ENCODE results near the gene GMPS.
"Not testable (repeated sequence)": the region's sequence is repeated elsewhere in the genome, so short reads cannot be mapped to it uniquely, and the experiment has no call there.

GMPS gene

DNA sequence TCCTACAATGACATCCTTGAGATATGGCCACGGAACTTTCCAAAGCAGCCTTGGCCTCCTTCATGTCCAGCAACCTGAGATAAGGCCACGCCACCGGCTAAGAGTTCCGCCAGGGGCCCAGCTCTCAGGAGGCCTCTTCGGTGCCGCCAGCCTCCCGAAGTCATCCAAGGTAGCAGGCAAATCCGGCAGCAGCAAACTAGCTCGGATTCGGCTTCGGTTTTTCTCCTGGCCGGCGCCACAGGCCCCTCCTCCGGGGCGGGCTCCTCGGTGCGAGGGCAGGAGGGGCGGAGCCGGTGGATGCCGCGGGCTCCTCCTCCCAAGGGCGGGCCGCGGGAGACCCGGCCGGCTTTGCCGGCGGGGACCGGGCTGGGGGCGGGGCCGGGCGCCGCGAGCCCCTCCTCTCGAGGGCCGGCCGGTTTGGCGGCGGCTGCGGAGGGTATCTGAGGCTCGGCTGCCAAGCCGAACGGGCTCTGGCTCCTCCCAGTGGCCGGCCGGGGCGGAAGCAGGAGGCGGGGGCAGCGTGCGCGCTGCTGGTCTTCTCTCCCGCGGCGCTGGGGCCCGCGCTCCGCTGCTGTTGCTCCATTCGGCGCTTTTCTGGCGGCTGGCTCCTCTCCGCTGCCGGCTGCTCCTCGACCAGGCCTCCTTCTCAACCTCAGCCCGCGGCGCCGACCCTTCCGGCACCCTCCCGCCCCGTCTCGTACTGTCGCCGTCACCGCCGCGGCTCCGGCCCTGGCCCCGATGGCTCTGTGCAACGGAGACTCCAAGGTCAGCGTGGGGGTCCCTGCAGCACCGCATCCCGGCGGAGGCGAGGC, at the start of gene GMPS:
Gene GMPS (plus strand): TSS at position 518 of the 812 bp plus-strand sequence. CDS start 221 bp downstream, at position 739.
- H3K4me3 ChIP-seq (ENCODE audit: low read depth, low read length) = peak within 1 kb of the TSS; percentile 97
- peak within 1 kb of the TSS; percentile 95 for H3K9ac ChIP-seq (ENCODE audit: low read depth, low read length)
- peak within 1 kb of the TSS; percentile 97 for H3K27ac ChIP-seq (ENCODE audit: low read depth, low read length)
- H3K4me1 ChIP-seq (ENCODE audit: control insufficient read depth, insufficient read depth, low read length) = peaks cover 23% of the 10 kb centered on the region
- H3K9me3 ChIP-seq (ENCODE audit: control insufficient read depth, insufficient read depth, low read length) = no peaks in the 10 kb centered on the region
- H3K36me3 ChIP-seq (ENCODE audit: control insufficient read depth, insufficient read depth, low read length) = no peaks in the 10 kb centered on the region
- no peaks in the 10 kb centered on the region for H3K27me3 ChIP-seq (ENCODE audit: control insufficient read depth, insufficient read depth, low read length)

DNA sequence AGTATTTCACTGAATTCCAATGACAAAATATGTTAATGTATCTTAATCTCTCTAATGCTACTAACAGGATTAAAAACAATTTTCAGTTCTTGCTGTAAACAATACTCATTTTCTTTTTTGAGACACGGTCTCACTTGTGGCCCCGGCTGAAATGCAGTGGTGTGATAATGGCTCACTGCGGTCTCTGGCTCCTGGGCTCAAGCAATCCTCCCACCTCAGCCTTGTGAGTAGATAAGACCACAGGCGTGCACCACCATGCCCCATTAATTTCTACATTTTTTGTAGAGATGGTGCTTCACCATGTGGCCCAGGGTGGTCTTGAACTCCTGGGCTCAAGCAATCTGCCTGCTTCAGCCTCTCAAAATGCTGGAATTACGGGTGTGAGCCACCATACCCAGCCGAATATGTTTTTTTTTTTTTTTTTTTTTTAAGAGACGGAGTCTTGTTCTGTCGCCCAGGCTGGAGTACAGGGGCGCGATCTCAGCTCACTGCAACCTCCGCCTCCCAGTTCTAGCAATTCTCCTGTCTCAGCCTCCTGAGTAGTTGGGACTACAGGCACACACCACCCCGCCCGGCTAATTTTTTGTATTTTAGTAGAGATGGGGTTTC, 41.9 kb upstream of the GMPS start:
- not testable (repeated sequence) for H3K9ac ChIP-seq (ENCODE audit: low read depth, low read length); H3K27ac ChIP-seq (ENCODE audit: low read depth, low read length); H3K9me3 ChIP-seq (ENCODE audit: control insufficient read depth, insufficient read depth, low read length); H3K4me3 ChIP-seq (ENCODE audit: low read depth, low read length); H3K27me3 ChIP-seq (ENCODE audit: control insufficient read depth, insufficient read depth, low read length); H3K4me1 ChIP-seq (ENCODE audit: control insufficient read depth, insufficient read depth, low read length)
- peaks cover 34% of the 10 kb centered on the region for H3K36me3 ChIP-seq (ENCODE audit: control insufficient read depth, insufficient read depth, low read length)

DNA sequence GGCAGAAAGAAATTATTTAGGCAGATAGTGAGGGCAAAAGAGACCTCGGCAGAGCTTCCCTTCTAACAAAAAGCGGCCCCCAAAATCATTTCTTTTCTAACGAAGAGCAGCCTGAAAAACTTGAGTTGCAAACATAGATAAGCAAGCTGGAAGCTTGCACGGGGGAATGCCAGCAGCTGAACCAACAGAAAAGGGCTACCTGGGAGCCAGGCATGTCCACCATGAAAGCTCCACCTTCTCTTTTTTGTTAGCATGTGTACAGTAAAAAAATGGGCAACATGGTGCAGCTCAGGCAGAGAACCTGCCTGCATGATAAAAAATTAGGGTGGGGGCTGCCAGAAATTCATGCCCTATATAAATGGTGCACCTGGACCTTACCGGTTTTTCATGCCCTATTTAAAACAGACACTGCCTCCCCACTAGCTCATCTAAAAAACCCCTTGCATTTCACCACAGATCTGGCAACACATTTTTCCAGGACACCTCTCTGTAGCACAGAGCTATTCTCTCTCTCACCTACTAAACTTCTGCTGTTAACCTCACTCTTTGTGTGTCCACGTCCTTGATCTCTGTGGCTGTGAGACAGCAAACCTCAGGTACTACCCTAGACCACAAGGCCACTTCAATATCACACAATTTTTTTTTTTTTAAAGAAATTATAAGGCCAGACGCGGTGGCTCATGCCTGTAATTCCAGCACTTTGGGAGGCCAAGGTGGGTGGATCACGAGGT, 34.9 kb upstream of the GMPS start:
- no peak overlapping the region for H3K9ac ChIP-seq (ENCODE audit: low read depth, low read length)
- peaks cover 14% of the 10 kb centered on the region for H3K36me3 ChIP-seq (ENCODE audit: control insufficient read depth, insufficient read depth, low read length)
- no peak overlapping the region for H3K27ac ChIP-seq (ENCODE audit: low read depth, low read length)
- H3K4me3 ChIP-seq (ENCODE audit: low read depth, low read length) = no peak overlapping the region
- no peaks in the 10 kb centered on the region for H3K9me3 ChIP-seq (ENCODE audit: control insufficient read depth, insufficient read depth, low read length)
- no peaks in the 10 kb centered on the region for H3K4me1 ChIP-seq (ENCODE audit: control insufficient read depth, insufficient read depth, low read length)
- no peaks in the 10 kb centered on the region for H3K27me3 ChIP-seq (ENCODE audit: control insufficient read depth, insufficient read depth, low read length)

DNA sequence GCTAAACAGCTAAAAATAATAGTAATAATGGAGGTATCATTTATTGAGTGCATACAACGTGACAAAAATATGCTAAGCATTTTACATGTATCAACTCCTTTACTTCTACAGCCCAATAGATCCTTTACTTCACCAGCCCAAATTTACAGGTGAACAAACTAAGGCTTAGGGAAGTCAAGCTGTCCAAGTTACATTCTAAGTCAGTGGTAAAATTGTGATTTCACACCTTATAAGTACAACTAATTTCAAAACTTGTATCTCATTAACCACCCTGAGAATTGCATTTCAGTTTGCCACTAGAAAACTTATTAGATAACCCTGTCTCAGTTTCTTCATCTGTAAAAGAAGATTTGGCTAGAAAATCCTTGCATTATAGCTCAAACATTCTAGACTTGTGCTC, 26.9 kb upstream of the GMPS start:
- Histone ChIP-seq H3K9me3 (ENCODE audit: control insufficient read depth, insufficient read depth, low read length) (no peaks in the 10 kb centered on the region), H3K36me3 (ENCODE audit: control insufficient read depth, insufficient read depth, low read length) (no peaks in the 10 kb centered on the region), H3K4me3 (ENCODE audit: low read depth, low read length) (no peak overlapping the region), H3K27me3 (ENCODE audit: control insufficient read depth, insufficient read depth, low read length) (no peaks in the 10 kb centered on the region), H3K4me1 (ENCODE audit: control insufficient read depth, insufficient read depth, low read length) (no peaks in the 10 kb centered on the region), H3K27ac (ENCODE audit: low read depth, low read length) (no peak overlapping the region), H3K9ac (ENCODE audit: low read depth, low read length) (no peak overlapping the region)

DNA sequence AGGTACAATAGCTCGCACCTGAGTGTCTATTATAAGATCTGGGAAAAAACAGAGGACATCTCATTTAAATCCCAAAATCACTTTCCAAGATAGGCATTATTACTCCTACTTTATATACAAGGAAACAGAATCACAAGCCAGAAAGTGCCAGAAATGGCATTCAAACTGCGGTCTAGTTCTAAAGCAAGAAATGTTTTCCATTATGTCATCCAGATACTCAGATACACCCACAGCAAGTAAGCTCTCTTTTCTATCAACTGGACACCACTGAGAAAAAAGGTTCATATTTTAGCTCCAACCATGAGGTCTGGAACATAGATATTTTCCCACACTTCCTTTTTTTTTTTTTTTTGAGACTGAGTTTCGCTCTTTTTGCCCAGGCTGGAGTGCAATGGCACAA, 24.3 kb upstream of the GMPS start:
- H3K9ac ChIP-seq (ENCODE audit: low read depth, low read length) = no peak overlapping the region
- no peak overlapping the region for H3K27ac ChIP-seq (ENCODE audit: low read depth, low read length)
- H3K27me3 ChIP-seq (ENCODE audit: control insufficient read depth, insufficient read depth, low read length) = no peaks in the 10 kb centered on the region
- no peak overlapping the region for H3K4me3 ChIP-seq (ENCODE audit: low read depth, low read length)
- no peaks in the 10 kb centered on the region for H3K4me1 ChIP-seq (ENCODE audit: control insufficient read depth, insufficient read depth, low read length)
- no peaks in the 10 kb centered on the region for H3K36me3 ChIP-seq (ENCODE audit: control insufficient read depth, insufficient read depth, low read length)
- H3K9me3 ChIP-seq (ENCODE audit: control insufficient read depth, insufficient read depth, low read length) = no peaks in the 10 kb centered on the region

DNA sequence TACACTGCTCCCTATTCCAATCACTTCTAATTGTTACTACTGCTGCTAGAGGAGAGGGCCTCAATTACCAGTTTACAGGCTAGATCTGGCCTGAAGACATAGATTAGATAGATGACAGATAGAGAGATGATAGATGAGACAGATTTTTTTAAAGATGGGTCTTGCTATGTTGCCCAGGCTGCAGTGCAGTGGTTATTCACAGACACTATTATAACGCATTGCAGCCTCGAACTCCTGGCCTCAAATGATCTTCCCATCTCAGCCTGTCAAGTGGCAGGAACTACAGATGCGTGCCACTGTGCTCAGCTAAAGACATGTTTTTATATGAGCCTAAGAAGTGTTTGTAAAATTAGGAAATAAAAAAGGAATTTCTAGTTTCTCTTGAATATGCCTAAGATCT, 22.5 kb upstream of the GMPS start:
- Histone ChIP-seq H3K27me3 (ENCODE audit: control insufficient read depth, insufficient read depth, low read length) (no peaks in the 10 kb centered on the region), H3K36me3 (ENCODE audit: control insufficient read depth, insufficient read depth, low read length) (no peaks in the 10 kb centered on the region), H3K9ac (ENCODE audit: low read depth, low read length) (no peak overlapping the region), H3K4me3 (ENCODE audit: low read depth, low read length) (no peak overlapping the region), H3K9me3 (ENCODE audit: control insufficient read depth, insufficient read depth, low read length) (no peaks in the 10 kb centered on the region), H3K4me1 (ENCODE audit: control insufficient read depth, insufficient read depth, low read length) (0 out of 2 replicates have a peak, but pooled peaks cover 5% of the 10 kb centered on the region), H3K27ac (ENCODE audit: low read depth, low read length) (no peak overlapping the region)

DNA sequence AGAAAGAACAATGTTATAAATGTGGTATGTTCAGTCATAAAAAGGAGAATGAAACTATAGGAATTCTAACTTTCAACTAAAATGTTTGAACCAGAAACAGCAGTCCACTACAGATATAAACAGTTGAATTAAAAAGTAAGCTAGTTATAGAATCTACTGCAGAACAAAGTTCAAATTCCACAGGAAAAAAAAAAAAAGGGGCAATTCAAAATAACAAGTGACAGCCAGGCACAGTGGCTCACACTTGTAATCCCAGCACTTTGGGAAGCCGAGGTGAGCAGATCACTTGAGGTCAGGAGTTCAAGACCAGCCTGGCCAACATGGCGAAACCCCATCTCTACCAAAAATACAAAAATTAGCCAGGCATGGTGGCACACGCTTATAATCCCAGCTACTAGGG, 21.0 kb upstream of the GMPS start:
- not testable (repeated sequence) for H3K4me1 ChIP-seq (ENCODE audit: control insufficient read depth, insufficient read depth, low read length); H3K9me3 ChIP-seq (ENCODE audit: control insufficient read depth, insufficient read depth, low read length); H3K9ac ChIP-seq (ENCODE audit: low read depth, low read length); H3K27ac ChIP-seq (ENCODE audit: low read depth, low read length); H3K36me3 ChIP-seq (ENCODE audit: control insufficient read depth, insufficient read depth, low read length); H3K27me3 ChIP-seq (ENCODE audit: control insufficient read depth, insufficient read depth, low read length); H3K4me3 ChIP-seq (ENCODE audit: low read depth, low read length)

DNA sequence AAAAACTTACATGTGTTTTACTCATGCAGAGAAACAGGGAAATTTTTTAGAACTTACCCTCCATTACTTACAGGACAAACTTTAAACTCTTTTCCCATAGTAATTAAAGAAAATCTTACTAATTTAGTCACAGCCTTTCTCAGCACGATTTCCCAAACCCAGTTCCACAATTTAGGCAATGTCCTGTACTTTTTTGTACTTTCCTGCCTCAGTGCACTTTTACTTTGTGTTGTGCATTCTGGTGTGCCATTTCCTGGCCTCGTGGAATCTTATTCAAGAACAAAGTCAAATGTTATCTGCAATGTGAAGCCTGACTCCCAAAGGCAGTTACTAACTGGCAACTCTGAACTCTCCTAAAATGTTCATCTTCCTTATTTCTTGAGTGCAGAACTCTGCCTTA, 18.1 kb upstream of the GMPS start:
- H3K36me3 ChIP-seq (ENCODE audit: control insufficient read depth, insufficient read depth, low read length) = no peaks in the 10 kb centered on the region
- H3K9me3 ChIP-seq (ENCODE audit: control insufficient read depth, insufficient read depth, low read length) = no peaks in the 10 kb centered on the region
- H3K9ac ChIP-seq (ENCODE audit: low read depth, low read length) = peak overlapping the region; percentile 40; the same call in 1 of the 2 replicates
- no peaks in the 10 kb centered on the region for H3K27me3 ChIP-seq (ENCODE audit: control insufficient read depth, insufficient read depth, low read length)
- peak overlapping the region; percentile 89 for H3K4me3 ChIP-seq (ENCODE audit: low read depth, low read length)
- 0 out of 2 replicates have a peak, but pooled peaks cover 5% of the 10 kb centered on the region for H3K4me1 ChIP-seq (ENCODE audit: control insufficient read depth, insufficient read depth, low read length)
- H3K27ac ChIP-seq (ENCODE audit: low read depth, low read length) = no peak overlapping the region

DNA sequence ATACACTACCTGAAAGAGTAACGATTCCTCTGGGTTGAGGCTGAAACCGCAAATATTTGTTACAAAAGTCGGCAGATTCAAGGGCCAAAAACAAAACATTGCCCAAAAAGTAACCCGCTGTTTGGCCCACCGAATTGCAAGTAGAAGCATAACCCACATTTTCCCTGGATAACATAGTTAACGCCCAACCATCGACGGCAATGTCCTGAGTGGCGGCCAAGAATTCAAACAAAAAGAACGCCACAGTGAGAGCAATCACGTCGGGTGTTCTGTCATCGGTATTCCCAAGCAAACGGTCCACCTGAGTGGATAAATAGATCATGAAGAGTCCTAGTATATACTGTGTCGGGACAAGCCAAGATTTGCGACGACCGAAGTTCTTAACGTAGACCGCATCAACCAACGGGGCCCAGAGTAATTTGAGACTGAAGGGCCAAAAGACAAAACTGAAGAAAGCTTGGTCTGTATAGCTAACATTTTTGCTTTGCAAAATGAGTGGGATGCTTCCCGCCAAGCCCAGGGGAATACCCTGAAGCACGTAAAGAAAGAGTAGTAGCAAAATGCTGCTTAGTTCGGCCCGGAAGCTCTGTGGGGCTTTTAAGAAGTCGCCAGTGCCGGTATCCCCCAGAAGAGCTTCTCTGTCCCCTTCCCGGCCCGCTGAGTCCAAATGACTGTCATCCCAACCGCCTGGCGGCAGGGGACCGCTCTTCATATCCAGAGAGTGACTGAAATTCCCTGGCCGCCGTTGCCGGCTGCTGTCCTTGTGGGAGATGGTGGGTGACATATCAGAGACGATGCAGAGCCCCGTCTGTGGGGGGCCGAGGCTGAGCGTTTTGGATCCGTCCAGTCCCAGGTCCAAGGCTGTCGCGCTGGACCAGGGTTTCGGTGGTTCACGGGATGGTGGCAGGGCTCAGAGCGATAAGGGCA, 17.0 kb upstream of the GMPS start:
- no peaks in the 10 kb centered on the region for H3K27me3 ChIP-seq (ENCODE audit: control insufficient read depth, insufficient read depth, low read length)
- no peaks in the 10 kb centered on the region for H3K9me3 ChIP-seq (ENCODE audit: control insufficient read depth, insufficient read depth, low read length)
- peak overlapping the region; percentile 89 for H3K4me3 ChIP-seq (ENCODE audit: low read depth, low read length)

DNA sequence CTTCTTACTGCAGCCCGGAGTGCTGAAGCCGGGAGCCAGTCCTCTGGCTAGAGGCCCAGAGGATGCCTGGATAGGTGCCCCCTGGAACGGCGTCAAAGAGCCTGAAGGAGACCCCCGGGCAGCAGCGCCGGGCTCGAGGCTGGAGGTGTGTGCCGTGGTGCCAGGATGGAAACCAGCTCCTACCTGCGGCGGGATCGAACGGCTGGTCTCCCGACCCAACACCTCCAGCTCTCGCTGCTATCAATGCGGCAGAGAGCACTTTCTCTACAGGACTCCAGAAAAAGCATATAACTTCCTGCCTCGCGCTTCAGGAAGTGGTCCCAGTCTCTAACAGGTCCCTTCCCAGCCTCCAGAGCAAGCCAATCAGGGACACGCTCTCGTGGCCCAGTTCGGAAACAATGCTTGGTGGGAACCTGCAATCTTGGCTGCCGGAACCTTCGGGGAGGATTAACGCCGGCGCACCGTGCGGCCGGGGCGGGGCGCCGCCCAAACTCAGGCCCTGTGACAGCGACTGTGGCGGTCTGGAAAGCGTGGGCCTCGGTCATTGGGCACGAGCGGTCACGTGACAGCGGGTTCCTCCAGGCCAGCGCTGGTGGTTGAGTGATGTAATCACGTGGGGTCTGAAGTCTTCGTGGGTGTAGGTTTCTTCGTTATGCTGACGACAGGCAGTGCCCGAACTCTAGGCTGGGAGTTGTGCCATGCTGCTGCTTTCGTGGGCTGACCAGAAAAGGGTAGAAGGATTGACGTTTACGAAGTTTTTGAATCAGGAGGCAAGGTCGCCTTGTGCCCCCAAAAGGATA, 16.1 kb upstream of the GMPS start, which contains the start of gene SLC33A1:
Gene SLC33A1 (minus strand): TSS at position 287 of the 800 bp plus-strand sequence. CDS start 430 bp downstream, outside the sequence.
- Histone ChIP-seq H3K4me1 (ENCODE audit: control insufficient read depth, insufficient read depth, low read length) (0 out of 2 replicates have a peak, but pooled peaks cover 5% of the 10 kb centered on the region), H3K36me3 (ENCODE audit: control insufficient read depth, insufficient read depth, low read length) (no peaks in the 10 kb centered on the region), H3K27ac (ENCODE audit: low read depth, low read length) (peak within 1 kb of the TSS; percentile 80), H3K9me3 (ENCODE audit: control insufficient read depth, insufficient read depth, low read length) (no peaks in the 10 kb centered on the region), H3K4me3 (ENCODE audit: low read depth, low read length) (peak within 1 kb of the TSS; percentile 89), H3K9ac (ENCODE audit: low read depth, low read length) (peak within 1 kb of the TSS; percentile 68), H3K27me3 (ENCODE audit: control insufficient read depth, insufficient read depth, low read length) (no peaks in the 10 kb centered on the region)

More for the DNA sequence above, 17.0 kb upstream of the GMPS start:
- Histone ChIP-seq H3K36me3 (ENCODE audit: control insufficient read depth, insufficient read depth, low read length) (no peaks in the 10 kb centered on the region), H3K9ac (ENCODE audit: low read depth, low read length) (peak overlapping the region; percentile 60), H3K4me1 (ENCODE audit: control insufficient read depth, insufficient read depth, low read length) (0 out of 2 replicates have a peak, but pooled peaks cover 5% of the 10 kb centered on the region), H3K27ac (ENCODE audit: low read depth, low read length) (peak overlapping the region; percentile 80)
